NB4 (cell line): ENCODE results near the gene GRHL3.

Experiments used
- POLR2A ChIP-seq: IDR thresholded peaks from 2 replicates; pipeline ENCODE4 v1.6.1; 2011; ENCODE audit warnings: mild to moderate bottlenecking; ENCODE audit not compliant: insufficient read length; ENCODE audit errors: extremely low read depth
- TF ChIP-seq, protein P1 (sequence below): IDR thresholded peaks from one replicate; pipeline ENCODE4 v1.5.1; 2012; ENCODE audit warnings: low read depth, low read length

DNA sequence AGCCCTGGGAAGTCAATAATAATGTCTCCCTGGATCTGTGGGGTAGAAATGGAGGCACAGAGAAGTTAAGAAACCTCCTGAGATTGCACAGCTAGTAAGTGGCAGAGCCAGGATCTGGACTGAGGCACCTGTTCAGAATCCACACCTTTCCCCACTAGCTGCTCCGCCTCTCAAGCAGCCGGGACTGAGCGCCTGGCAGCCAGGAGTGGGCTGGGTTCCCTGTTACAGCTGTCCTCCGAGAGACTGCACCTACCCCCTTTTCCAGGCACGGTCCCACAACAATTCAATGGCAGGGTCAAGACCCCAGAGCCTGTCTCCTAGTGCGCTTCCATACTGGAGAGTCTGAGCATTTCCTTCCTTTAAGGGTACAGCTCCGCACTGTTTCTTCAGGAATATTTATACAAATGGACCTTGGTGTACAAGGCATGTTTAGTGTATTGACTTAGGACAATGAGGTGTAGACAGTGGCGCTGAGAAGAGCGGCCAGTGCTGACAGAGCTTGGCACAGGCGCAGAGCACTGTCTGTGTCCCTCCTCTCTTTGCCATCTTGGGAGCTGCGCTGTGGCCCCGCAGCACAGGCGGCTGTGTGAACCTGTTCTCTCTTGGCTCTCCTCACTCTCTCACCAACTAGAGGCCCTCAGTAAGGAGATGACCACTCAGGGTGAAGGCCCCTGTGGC, 24.4 kb downstream of the GRHL3 start:
- no peak for TF ChIP-seq POLR2A
- TF ChIP-seq, protein P1, sequence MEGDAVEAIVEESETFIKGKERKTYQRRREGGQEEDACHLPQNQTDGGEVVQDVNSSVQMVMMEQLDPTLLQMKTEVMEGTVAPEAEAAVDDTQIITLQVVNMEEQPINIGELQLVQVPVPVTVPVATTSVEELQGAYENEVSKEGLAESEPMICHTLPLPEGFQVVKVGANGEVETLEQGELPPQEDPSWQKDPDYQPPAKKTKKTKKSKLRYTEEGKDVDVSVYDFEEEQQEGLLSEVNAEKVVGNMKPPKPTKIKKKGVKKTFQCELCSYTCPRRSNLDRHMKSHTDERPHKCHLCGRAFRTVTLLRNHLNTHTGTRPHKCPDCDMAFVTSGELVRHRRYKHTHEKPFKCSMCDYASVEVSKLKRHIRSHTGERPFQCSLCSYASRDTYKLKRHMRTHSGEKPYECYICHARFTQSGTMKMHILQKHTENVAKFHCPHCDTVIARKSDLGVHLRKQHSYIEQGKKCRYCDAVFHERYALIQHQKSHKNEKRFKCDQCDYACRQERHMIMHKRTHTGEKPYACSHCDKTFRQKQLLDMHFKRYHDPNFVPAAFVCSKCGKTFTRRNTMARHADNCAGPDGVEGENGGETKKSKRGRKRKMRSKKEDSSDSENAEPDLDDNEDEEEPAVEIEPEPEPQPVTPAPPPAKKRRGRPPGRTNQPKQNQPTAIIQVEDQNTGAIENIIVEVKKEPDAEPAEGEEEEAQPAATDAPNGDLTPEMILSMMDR: no peak
